Stomach (tissue), 4 donors: ENCODE results near the gene ZSCAN18.

Source experiments
- CTCF ChIP-seq, 7 experiments: fragments of 450-650 bp in 4 of 7; fragments of 200-600 bp in 3 of 7; sonication (generic) in 3 of 7; IDR thresholded peaks; one replicate each; pipeline ENCODE4 v1.5.1; 2016 to 2019; ENCODE audit warnings: antibody characterized with exemption in 7 of 7, control low read depth in 2 of 7, mild to moderate bottlenecking in 1 of 7
- EP300 ChIP-seq: sonication (generic); formaldehyde crosslinking; IDR thresholded peaks from one replicate; pipeline ENCODE4 v1.6.1; 2017; ENCODE audit warnings: antibody characterized with exemption
- POLR2A ChIP-seq, 4 donors: fragments of 450-650 bp; IDR thresholded peaks; one replicate each; pipeline ENCODE4 v1.6.1; 2016; ENCODE audit warnings: antibody characterized with exemption in 4 of 4, control low read depth in 2 of 4, mild to moderate bottlenecking in 1 of 4, moderate library complexity in 1 of 4
- POLR2AphosphoS5 ChIP-seq, 3 donors: sonication (generic); formaldehyde crosslinking; IDR thresholded peaks; one replicate each; pipeline ENCODE4 v1.6.1; 2016; ENCODE audit warnings: antibody characterized with exemption in 3 of 3

GRCh38 chr19:58044391-58044790 is 53.6 kb downstream of the ZSCAN18 start:
- TF ChIP-seq POLR2A (IDR thresholded peaks at IDR 0.05) (no peak), CTCF (IDR thresholded peaks at IDR 0.05) (no peak), EP300 (no peak), POLR2AphosphoS5 (IDR thresholded peaks at IDR 0.05) (no peak)
